Activated T-helper 1 cell treated with anti-CD3 and anti-CD28 coated beads, Interleukin-2, amount 50 U/mL, for 16 hours (primary cell): ENCODE results near the gene RELB.

Experiments
- DNase-seq, 2 donors: peaks; one replicate each; pipeline ENCODE4 v3.0.0-alpha.2; 2020; ENCODE audit warnings: low read depth in 1 of 2, low spot score in 1 of 2

Gene RELB

DNA sequence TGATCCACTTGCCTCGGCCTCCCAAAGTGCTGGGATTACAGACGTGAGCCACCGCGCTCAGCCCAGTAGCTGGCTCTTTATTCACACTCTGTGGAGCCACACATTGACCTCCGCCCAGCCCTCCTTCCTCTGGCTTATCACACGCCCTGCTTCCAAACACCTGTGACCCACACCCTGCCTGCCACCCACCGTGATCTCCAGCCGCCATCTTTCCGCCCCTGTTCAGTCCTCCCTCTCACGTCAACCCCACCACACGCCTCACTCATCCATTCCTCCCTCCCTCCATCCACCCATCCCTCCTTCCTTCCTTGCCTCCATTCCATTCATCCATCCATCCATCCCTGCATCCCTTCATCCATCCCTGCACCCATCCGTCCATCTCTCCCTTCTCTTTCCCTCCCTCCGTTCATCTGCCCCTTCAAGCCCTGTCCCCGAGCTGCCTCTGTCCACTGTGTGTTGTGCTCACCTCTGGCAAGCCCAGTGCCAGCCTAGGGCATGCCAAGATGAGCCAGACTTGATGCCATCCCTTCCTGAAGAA, 57.4 kb downstream of the RELB start:
- no peak for DNase-seq

DNA sequence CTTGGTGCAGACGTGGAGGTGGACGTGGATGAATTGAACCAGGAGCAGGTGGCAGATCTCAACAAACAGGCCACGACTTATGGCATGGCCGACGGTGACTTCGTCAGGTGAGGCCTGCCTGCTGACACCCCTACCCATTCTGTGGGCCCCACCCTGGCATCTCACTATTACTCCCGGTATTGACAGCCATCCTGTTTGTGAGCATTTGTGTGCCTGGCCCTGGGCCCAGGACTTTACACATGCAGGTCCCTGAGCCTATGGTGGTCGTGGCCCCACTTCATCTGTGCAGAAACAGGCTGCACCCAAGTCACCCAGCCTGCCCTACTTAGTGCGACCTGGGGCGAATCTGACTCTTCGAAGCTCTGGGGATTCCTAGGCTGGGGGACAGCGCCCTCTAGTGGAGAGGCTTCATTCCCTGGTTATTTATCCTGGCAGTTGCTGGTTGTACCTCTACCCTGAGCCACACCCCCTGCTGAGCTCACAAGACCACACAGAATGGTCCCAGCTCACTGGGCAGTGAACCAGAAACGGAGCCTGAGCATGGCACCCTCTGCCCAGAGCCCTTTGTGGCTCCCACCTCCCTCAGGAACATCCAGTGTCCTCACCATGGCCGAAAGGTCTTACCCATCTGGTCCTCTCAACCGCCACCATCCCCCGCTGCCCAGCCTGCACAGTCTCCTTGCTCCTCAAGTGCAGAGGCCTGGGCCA, 58.1 kb downstream of the RELB start:
- DNase-seq, result peak; percentile 71 to 80

DNA sequence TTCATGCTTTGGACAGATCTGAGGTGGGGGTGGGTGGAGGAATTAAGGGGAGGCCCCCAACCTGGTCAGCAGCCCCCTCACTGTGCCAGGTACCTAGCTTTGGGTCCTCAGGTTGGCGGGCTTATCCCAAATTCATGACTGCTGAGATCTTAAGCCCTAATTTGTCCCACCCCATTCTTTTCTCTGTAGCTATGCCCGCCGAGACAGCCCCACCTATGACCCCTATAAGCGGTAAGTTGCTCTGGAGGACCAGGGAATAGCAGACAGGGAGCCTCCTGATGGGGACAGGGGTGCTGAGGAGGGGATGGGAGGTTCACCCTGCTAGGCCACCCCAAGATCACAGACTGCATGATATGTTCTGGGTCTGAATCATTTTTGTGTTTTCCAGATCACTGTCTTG, 60.7 kb downstream of the RELB start:
- DNase-seq, result no peak

DNA sequence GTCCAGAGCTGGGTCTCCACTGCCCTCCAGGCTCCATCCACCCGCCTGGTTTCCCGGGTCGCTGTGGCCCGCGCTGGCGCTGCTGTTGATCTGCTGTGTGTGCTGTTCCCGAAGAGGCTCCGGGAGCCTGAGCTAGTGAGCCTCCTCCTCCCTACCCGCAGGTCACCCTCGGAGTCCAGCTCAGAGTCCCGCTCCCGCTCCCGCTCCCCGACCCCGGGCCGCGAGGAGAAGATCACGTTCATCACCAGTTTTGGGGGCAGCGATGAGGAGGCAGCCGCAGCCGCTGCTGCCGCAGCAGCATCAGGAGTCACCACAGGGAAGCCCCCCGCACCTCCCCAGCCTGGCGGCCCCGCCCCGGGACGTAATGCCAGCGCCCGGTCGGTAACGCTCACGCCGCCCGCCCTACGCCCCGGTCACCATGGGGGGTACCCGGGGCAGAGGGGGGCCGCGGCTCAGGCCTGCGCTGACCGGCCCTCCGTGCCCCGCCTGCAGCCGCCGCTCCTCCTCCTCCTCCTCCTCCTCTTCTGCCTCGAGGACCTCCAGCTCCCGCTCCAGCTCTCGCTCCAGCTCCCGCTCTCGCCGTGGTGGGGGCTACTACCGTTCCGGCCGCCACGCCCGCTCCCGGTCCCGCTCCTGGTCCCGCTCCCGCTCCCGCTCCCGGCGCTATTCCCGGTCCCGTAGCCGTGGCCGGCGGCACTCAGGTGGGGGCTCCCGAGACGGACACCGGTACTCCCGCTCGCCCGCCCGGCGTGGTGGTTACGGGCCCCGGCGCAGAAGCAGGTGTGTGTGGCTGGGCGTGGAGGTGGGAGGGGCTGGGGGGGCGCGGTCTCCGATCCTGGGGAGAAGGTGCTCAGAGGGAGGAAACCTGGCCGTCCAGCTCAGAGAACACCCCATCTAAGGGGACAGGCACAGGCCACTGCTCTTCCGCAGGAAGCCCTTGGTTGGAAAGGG, 62.9 kb downstream of the RELB start:
- DNase-seq, result no peak

DNA sequence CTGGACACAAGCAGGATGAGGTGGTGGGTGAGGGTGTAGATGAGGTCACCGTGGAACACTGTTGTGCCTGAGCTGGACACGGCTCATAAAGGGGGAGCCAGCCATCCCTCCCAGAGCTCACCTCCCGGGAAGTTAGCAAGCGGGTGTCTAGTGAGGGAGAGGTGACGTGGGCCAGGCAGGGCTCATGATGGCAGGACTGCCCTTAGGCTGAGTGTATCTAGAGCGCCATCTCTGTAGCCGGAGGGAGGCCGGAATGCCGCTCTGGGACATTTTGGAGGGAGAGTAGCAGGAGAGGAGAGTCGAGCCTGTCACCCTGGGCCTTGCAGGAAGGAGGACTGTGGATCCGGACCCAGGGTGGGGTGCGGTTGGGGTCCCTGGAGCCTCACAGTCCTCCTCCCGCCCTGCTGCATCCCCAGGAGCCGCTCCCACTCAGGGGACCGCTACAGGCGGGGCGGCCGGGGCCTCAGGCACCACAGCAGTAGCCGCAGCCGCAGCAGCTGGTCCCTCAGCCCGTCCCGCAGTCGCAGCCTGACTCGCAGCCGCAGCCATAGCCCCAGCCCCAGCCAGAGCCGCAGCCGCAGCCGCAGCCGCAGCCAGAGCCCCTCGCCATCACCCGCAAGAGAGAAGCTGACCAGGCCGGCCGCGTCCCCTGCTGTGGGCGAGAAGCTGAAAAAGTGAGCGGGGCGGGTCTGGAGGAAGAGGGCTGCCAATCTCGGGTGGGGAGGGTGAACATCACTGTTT, 65.8 kb downstream of the RELB start:
- no peak for DNase-seq

DNA sequence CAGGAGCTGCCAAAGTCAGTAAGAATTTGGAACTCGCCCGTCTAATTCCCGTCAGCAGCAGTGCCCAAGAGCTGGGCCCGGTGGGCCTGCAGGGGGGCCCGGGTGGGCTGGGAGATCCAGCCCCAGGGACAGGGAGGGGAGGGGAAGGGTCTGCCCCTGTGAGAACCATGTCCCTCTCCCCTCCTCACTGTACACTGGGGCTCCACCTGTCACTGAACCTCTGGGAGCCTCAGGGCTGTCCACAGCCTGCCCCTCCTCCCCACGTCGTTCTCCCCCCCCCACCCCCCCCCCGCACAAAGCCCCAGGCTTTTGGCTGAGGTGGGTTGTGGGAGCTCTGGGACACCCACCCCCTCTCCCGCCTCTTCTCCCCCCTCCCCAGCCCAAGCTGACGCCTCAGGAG, 66.8 kb downstream of the RELB start:
- no peak for DNase-seq

DNA sequence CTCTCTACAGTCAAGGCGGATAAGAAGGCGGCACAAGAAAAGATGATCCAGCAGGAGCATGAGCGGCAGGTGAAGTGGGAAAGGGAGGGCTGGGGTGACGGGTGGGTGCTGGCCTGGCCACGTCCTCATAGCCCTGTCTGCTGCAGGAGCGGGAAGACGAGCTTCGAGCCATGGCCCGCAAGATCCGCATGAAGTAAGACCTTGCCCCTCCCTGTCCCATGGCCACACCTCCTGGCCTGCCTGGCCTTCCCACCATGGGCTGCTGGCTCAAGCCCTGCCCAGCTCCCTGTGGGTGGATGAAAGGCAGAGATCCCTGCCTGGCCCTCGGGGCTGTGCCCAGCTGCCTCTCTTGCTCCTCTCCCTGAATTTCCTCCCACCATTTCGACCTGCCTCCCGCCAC, 67.8 kb downstream of the RELB start:
- no peak for DNase-seq

GRCh38 chr19:45070214-45070613, 69.0 kb downstream of the RELB start:
- no peak for DNase-seq

- DNase-seq, result no peak
Measured at GRCh38 chr19:45070861-45071544, 69.7 kb downstream of the RELB start.

GRCh38 chr19:45071545-45071938, 70.3 kb downstream of the RELB start:
- no peak for DNase-seq

DNA sequence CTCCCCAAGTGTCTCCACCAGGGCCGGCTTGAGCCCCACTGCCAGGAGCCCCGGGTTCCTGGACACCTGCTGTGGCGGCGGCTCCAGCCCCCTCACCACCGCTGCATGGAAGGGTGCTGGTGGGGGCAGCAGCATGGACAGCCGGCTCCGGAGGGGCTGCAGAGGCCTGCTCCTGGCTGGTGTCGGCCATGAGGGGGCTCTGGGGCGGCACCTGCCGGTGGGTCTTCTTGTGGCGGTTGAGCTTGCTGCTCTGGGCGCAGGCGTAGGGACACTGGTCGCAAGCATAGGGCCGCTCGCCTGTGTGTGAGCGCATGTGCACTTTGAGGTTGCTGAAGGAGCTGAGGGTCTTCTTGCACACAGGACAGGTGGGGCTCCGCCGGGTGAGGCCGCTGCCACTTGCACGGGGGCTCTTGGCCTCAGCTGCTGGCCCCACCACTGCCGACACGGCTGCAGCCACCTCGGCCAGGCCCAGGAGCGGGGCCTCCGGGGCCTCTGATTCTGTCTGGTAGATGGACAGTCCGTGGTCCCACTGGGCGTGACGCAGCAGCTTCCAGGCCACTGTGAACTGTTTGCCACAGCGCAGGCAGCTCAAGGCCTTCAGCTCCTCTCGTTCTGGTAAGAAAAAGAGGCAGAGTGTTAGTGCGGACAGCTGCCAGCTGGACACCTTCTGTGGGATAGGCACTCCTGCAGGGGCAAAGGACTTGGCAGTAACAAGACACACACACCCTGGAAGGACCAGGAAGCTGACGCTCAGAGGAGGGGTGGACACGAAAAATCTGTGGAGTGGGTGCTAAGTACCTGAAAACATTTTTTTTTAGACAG, 70.9 kb downstream of the RELB start:
- no peak for DNase-seq

- DNase-seq, result no peak
Measured at GRCh38 chr19:45074744-45075300, 73.6 kb downstream of the RELB start.

GRCh38 chr19:45075301-45076028, 74.2 kb downstream of the RELB start:
- no peak for DNase-seq

GRCh38 chr19:45076029-45076850, 75.0 kb downstream of the RELB start, which contains the start of gene ZNF296:
Gene ZNF296 (minus strand): TSS chr19:45076478. CDS start chr19:45076373, 105 bp downstream.
- peak; percentile 57 to 66 for DNase-seq

DNA sequence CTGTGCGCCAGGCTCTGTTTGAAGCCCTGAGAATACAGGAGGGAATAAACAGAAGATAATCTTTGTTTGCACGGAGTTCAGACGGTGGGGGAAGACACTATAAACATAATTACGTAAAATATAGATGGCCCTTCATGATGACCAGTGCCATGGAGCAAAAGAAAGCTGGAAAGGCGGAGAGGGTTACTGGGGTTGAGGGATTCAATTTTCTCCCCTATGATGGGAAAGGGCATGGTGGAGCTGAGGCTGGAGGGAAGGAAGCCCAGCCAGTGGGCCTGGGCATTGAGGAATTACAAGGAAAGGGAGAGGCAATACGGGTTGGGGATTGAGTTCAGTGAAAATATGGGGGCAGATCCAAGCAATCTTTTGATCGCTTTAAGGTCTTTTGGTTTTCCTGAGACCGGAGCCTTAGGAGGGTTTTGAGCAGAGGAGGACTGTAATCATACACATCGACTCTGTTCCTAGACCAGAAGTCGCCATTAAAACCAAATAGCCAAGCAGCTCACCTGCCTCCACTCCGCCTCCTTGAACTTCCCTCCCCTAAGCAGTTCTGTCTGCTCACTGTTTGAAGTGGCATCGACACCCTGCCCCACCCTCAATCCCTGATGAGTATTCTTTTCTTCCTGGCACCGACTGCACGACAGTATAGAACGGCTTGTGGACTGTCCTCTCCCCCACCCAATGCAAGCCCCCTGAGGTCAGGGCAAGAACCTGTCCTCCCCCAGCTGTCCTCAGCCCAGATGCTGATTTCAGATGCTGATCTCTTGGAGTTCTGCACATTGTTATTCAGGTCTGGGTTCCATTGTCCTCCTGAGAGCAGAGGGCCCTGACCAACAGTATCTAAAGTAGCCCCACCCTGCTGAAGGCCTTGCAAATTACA, 75.8 kb downstream of the RELB start:
- no peak for DNase-seq

DNA sequence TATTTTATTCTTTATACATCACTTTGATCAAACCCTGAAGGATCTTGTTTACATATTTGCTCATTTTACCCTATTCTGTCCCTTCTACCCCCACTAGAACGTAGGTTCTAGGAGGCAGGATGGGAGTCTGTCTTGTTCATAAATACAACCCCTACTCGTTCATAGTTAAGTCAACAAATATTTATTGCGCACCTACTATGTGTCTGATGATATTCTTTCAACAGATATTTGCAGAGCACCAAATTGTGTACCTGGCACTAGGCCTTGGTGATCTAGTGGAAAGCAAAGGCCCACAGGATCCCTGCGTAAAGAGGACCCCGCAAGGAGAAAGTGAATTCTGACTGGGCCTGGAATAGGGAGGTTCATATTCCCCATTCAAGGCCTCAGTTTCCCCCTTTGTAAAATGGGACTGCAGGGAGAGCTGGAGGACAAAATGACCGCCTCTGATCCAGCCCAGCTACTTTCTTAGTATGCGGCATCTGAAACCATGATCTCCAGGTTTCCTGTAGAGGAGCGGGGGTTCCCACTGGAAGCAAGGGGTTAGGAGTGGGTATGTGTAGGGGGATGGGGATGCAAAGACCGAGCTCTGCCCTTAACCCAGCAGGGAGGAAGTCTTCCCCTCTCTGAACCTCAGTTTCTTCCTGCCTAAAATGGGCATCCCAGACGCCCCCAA, 77.3 kb downstream of the RELB start:
- DNase-seq, result no peak
